ENCODE measurements around the gene CLMN. TPM values are rescaled to one million over a fixed set of nuclear protein-coding genes. Genes with fewer than 3 reads are reported as not detected.

The CLMN gene
- polyA plus RNA-seq, 3 donors: 19.7 to 46.2 (median 22.0) TPM

DNA sequence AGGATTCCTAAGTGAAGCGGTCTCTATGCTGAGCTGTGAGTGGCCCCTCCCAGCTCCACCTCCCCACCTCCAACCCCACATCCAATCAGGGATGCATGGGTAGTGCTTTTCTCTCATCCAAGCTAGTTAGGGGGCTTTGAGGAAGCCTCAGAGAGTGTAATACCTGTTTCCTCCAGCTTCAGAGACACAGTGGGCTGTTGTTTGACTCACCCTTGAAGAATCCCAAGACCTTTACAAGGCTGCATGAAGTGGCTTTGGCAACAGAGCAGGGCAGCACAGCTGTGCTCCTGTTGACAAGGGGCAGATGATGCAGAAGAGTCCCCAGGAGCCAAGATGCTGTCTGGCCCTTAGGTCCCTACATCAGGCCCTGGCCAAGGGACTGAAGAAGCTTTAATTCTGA, 27.1 kb upstream of the CLMN start:
- DNase-seq (ENCODE audit: extremely low read depth in 1 of 11, low read depth in 9 of 11, low spot score in 4 of 11): no peak

DNA sequence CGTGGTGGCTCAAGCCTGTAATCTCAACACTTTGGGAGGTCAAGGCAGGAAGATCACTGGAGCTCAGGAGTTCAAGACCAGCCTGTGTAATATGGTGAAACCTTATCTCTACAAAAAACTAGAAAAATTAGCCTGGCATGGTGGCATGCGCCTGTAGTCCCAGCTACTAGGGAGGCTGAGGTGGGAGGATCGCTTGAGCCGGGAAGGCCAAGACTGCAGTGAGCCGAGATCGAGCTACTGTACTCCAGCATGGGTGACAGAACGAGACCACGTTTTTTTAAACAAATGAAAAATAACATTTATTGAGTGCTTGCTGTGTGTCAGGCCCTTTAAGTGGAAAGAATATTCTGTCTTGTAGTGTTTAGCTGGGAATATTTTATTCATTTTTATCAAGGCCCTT, 26.6 kb upstream of the CLMN start:
- no peak for DNase-seq (ENCODE audit: extremely low read depth in 1 of 11, low read depth in 9 of 11, low spot score in 4 of 11)

DNA sequence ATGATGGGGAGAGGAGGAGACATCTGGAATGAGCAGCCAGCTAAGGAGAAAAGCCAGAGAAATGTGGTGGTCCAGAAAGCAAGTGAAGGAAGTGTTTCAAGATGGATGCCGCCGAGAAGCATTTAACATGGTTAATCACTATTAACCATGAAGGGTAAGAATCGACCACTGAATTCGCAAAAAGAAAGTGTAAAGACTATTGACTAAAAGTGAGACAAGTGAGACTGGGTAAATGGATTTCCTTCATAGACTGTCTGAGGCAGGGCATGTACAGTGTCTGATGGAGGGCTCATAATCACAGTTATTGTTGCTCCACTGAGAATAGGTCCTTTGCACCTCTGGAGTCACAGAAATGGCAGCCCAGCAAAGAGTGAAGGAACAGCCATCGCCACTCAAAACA, 25.3 kb upstream of the CLMN start:
- no peak for DNase-seq (ENCODE audit: extremely low read depth in 1 of 11, low read depth in 9 of 11, low spot score in 4 of 11)

DNA sequence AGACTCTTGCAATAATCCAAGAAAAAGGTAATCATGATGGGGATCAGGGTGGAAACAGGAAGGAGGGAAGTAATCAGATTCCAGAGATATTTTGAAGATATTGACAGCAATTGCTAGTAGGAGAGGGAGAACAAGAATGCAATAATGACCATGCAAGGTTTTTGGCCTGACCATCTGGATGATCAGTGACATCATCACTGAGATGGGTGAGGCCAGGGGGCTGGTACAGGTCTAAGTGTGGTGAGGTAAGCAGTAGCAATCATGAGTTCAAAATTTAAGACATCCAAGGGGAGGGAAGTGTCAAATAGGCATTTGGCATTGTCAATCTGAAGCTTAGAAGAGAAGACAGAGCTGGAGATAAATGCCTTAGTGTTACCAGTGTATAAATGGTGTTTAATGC, 24.8 kb upstream of the CLMN start:
- no peak for DNase-seq (ENCODE audit: extremely low read depth in 1 of 11, low read depth in 9 of 11, low spot score in 4 of 11)

DNA sequence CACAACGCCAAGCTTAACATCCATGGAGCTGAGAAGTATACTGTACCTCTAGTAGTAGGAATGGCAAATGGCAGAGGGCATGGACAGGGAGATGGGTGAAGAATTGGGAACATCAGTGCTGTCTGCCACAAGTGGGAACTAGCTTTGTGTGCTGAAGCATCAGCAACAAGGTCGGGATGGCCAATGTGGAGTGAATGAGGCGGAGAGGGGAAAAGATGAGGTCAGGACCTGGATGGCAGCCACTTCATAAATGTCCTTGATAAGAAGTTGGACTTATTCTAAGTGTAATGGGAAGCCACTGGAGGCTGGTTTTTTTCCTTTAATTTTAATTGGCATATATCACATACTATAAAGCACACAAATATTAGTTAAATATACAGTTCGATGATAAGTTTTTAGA, 21.9 kb upstream of the CLMN start:
- DNase-seq (ENCODE audit: extremely low read depth in 1 of 11, low read depth in 9 of 11, low spot score in 4 of 11): no peak

DNA sequence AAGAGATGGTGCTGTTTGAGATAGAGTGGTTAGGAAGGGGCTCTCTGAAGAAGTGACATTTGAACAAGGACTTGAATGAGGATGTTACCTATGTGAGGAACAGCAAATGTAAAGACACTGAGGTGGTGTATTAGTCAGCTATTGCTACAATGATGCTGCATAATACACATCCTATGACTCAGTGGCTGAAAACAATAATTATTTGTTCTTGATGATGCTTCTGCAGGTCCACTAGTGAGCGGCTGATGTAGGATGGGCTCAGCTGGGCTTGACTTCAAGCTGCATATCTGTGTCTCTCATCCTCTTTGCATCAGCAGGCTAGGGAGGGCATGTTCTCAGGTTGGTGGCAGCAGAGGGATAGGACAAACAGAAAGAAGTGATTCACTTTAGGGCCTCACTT, 21.4 kb upstream of the CLMN start:
- DNase-seq (ENCODE audit: extremely low read depth in 1 of 11, low read depth in 9 of 11, low spot score in 4 of 11): no peak

DNA sequence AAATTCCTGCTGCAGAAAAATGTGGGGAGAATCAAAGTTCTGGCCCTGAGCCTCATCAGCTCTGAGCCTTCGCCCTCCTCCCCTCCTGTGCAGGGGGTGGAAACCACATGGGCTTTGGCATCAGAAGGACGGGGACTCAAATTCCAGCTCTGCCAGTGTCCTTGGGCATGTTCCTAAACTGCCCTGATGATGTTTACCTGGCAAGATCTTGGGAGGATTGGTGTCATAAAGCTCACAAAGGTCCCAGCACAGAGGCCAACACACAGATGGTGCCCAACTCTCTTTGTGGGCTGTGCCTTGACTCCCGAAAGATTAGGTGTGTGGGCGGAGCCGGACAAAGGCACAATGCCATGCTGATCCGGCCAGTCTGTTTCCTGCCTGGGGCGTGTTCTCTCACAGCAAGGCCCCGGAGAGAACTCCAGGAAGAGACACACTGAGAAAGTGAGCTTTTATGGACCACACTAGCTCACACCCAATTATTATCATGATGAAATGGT, 20.5 kb upstream of the CLMN start:
- no peak for DNase-seq (ENCODE audit: extremely low read depth in 1 of 11, low read depth in 9 of 11, low spot score in 4 of 11)

DNA sequence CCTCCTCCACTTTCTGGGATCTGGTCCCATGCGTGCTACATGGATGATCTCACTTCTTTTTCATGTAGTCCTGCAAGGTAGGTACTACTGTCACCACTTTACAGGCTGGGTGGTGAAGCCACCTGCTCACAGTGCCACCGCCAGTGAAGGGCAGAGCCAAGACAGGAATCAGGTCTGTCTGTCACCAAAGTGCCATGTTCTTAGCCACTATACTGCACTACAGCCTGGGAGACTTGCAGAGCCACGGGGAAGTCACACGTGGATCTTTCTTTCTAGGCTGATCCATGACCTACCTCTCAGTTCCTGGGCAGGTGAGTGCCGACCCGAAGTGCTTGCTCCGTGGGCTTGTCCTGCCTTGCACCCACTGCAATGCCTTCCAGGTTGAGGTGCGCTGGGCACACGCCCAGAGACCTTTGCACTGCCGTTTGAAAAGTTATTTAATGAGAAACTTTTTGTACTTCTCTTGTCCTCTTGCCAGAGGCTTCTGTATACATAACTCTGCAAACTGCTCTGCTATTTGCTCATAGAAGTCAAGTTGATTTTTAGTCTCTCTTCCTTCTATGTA, 19.7 kb upstream of the CLMN start:
- no peak for DNase-seq (ENCODE audit: extremely low read depth in 1 of 11, low read depth in 9 of 11, low spot score in 4 of 11)

DNA sequence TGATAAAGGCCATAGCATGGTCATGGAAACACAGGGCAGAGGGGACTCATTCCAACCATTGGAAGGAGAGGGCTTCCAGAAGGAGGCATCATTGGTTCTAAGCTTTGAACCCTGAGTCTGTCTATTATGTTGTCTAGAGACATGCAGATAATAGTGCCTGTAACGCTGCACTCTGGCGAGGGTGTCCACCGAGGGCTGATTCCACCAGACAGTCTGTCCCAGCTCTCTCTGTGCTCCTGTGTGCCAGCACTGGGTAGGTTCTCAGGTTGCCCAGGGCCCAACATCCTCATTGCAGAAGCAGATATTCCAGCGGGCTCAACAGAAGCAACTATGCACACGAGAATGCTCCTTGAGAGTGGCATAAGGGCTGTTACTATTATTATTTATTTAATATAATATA, 18.7 kb upstream of the CLMN start:
- no peak for DNase-seq (ENCODE audit: extremely low read depth in 1 of 11, low read depth in 9 of 11, low spot score in 4 of 11)

DNA sequence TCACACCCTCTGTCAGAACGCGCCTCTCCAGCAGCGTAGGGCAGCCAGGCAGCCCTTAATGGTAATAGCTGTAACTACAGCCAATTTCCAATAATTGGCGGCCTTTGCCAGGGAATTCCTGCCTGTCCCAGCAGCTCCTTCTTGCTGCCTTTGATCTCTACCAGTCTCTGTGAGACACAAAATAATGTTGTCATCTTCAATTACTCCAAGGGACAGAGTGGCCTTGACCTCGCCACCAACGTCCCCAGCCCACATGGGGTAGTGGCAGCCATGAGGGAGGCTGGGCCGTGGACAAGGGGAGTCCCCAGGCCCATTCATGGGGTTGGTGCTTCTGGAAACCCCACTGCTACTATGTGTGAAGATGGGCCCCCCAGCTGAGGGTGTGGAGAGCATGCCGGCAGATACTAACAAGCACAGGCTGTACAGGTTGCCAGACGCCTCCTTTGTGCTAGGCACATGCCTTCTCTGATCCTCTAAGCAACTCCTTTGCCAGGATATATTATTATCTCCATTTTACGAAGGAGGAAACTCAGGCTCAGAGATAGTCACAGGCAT, 17.4 kb upstream of the CLMN start:
- no peak for DNase-seq (ENCODE audit: extremely low read depth in 1 of 11, low read depth in 9 of 11, low spot score in 4 of 11)

DNA sequence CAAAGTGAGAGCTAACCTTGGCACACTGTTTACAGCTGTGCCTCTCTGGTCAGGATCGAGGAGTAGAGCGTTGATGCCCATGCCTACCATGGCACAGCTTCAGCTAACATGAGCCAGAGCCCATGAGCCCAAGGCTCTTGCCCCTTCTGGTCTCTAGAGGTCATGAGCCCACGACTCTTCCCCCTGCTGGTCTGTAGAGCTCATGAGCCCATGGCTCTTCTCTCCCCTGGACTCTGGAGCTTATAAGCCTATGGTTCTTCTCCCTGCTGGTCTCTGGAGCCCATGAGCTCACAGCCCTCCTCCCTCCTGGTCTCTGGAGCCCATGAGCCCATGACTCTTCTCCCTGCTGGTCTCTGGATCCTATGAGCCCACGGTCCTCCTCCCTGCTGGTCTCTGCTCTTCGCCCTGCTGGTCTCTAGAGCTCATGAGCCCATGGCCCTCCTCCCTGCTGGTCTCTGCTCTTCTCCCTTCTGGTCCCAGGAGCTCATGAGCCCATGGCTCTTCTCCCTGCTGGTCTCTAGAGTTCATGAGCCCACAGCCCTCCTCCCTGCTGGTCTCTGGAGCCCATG, 16.6 kb upstream of the CLMN start:
- DNase-seq (ENCODE audit: extremely low read depth in 1 of 11, low read depth in 9 of 11, low spot score in 4 of 11): no peak

DNA sequence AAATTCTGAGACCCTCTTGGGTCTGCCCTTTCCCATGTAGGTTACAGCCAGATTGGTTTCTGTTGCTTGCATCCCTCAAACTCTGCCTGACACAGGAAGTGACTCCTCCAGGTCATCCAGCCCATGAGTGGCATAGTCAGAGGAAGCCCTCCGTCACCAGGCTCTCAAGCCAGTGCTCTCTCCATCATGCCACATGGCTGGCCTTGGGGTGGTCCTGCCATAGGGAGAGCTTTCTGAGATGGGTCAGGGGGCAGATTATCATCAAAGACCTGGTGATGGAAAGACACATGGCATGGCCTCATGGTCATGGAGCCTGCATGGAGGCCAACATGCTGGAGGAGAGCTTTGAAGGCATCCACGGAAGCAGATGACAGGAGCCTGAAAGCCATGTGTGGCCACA, 15.4 kb upstream of the CLMN start:
- no peak for DNase-seq (ENCODE audit: extremely low read depth in 1 of 11, low read depth in 9 of 11, low spot score in 4 of 11)

DNA sequence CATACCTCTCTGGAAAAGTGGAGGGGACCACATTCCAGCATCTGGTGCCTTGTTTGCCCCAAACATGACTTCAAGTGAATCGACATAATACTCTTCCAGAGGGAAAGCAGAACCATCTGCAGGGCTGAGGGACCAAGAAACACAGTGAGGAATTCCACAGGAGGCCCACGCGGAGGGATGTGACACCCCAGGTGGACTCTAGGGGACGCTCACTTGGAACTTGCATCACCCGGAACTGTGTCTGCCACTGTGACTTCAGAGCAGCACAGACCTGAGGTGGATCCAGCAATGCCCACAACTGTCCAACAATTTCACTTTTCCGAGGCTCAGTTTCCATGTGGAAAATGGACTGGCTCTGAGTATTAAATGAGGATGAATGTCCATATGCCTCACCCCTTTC, 14.3 kb upstream of the CLMN start:
- no peak for DNase-seq (ENCODE audit: extremely low read depth in 1 of 11, low read depth in 9 of 11, low spot score in 4 of 11)

DNA sequence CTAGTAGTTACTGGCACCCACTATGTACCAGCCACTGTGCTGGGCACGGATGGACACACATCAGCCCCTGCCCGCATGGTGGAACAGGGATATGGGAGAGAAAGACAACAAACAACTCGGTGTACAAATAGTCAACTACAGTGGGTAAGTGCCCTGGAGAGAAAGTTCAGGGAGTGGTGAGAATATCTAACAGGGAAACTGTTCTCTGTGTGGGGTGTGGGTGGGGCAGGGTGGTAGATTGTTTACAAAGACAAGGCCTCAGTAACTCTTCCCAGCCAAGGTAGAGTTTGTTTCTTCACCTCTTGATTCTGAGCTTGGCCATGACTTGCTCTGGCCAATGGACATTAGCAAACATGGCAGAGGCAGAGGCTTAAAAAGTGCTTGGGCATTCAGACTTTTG, 12.9 kb upstream of the CLMN start:
- DNase-seq (ENCODE audit: extremely low read depth in 1 of 11, low read depth in 9 of 11, low spot score in 4 of 11): no peak

DNA sequence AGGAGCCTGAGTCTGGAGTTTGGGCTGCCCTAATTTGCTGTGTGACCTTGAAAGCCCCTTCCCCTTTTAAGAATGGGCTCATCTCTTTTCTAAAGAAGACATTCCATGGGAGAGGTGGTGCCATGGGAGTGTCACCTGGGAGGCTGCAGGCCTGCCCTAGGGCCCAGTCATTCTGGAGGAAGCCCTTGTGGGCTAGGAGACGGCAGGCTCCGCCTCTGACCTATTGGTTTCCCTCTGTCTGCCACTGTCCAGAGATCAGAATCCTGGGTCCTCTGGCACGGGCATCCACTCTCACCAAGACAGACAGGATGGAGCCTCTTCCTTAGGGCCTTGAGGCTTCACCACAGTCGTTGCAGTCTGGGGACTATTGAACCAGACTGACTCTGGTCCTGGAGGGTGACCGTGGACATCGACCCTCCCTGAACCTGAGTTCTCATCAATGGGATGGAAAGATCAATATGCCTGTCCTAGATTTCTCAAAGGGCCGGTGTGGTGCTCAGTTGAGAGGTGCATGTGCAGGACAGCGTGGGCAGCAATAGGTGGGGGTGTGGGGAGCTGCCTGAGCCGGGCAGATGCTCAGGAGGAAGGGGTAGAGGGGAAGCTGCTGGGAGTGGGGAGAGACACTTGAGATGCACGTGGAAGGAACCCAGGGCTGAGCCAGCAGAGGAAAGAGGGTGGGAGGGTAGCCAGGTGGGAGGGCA, 12.2 kb upstream of the CLMN start:
- DNase-seq (ENCODE audit: extremely low read depth in 1 of 11, low read depth in 9 of 11, low spot score in 4 of 11): no peak

DNA sequence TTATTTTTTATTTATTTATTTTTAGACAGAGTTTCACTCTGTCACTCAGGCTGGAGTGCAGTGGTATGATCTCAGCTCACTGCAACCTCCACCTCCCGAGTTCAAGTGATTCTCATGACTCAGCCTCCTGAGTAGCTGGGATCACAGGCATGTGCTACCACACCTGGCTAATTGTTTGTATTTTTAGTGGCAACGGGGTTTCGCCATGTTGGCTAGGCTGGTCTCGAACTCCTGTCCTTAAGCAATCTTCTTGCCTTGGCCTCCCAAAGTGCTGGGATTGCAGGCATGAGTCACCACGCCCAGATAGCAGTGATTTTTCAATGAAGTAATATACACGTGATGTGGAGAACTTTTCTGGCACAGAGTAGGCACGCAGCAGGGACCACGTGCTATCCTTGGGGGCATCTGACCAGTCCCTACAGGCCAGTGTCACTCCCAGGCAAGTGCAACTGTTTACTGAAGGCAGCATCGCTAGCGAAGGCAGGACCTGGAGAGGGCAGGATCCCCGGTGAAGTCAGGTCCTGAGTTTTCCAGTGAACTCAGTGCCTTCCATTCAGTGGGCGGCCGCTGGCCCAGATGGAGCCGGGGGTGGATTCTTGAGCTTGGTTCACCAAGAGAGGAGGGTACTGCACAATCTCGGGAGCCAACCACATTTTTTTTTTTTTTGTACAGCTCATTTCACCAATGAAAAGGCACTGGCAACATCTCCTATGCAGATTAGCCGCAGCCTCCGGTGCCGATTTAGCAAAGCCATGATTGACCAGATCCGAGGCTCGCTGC, 11.1 kb upstream of the CLMN start:
- DNase-seq (ENCODE audit: extremely low read depth in 1 of 11, low read depth in 9 of 11, low spot score in 4 of 11): no peak

DNA sequence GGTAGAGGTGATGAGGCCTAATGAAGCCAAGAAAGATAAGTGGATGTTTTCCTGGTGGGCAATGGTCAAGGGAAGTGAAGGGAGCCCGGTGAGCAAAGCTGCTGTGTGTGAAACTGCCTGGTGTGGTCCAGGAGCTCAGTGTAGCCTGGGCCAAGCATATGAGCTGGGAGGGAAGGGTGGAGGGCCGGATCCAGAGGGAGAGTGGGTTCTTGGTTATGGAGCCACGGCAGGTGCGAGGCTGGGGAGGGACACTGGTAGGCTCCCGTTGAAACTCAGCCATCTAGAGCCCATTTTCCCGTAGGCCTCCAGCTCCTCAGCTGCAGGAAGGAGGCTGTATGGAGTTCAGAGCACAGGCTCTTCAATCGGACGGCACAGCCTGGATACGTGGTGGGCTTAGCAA, 10.2 kb upstream of the CLMN start:
- DNase-seq (ENCODE audit: extremely low read depth in 1 of 11, low read depth in 9 of 11, low spot score in 4 of 11): no peak

DNA sequence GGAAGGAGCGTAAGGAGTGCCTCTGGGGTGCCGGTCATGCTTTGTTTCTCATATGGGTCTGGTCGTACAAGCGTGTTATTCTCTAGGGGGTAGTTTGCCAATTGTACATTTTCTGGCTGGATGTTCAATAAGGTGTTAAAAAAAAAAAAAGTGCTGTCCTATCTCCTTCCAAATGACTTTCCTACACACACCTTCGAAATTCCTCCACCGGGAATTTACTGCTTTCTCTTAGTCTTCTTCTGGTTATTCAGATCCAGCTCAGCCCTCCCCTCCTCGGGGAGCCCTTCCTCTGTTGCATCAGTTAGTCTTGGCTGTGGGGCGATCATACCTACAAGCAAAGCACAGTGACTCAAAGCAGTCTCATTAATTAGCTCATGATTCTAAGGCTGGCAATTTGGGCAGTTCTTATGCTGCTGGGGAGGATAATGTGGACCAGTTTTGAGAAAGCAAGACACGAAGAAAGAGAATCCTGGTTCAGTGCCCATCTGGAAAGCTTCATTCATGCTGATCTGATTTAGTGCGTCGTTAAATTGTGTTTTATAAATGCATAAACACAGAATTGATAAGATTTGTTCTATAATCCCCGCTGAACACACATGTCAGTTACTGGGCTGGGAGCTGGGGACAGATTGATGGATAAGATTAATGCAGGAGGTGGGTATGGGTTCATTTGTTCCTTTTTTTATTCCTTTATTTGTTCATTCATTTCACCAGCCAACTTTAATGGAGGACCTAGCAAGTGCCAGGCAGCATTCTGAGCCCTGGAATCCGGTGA, 9.2 kb upstream of the CLMN start:
- DNase-seq (ENCODE audit: extremely low read depth in 1 of 11, low read depth in 9 of 11, low spot score in 4 of 11): no peak
